ENCODE results near the gene MOBP. TPM values are rescaled to one million over a fixed set of nuclear protein-coding genes. Genes with fewer than 3 reads are reported as not detected.
"Not testable (repeated sequence)": the region's sequence is repeated elsewhere in the genome, so short reads cannot be mapped to it uniquely, and the experiment has no call there.

The MOBP gene, protein sequence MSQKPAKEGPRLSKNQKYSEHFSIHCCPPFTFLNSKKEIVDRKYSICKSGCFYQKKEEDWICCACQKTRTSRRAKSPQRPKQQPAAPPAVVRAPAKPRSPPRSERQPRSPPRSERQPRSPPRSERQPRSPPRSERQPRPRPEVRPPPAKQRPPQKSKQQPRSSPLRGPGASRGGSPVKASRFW
- total RNA-seq: not detected in 2 replicates

DNA sequence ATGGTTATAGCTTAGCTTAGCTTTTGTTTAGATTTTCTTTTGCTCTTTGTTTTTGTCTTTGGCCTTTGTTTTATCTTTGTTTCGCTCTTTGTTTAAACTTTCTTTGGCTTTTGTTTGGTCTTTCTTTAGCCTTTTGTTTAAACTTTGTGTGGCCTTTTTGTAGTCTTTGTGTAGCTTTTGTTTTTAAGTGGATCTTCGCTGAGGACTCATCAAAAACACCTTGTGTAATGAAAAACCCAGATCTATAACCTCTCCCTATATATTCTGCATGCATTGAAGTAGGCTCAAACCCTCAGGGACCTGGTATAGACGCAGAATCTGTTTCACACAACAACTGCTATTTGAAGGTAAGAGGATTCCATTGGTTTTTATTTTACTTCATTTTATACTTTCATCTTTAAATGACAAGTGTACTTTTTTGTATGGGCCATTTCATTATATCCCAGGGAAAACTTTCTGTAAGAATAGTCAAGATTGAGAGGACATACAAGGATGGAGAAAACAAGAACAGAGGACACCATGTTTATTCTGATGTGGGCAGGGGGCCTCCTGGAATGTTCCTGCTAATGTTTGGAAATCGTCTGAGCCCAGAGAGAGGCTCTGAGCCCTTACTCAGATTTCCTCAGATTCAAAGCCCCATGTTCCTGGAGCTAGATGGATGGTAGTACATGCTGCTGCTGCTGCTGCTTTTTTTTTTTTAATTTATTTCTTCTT lies at the start of gene MOBP:
Gene MOBP (plus strand): TSS at position 287 of the 714 bp plus-strand sequence. CDS start 34,390 bp downstream, outside the sequence.
- DNase-seq (ENCODE audit: low read depth): no peak
- H3K4me3 ChIP-seq (ENCODE audit: low read depth, low read length): no peak within 1 kb of the TSS
- TF ChIP-seq, protein P1, sequence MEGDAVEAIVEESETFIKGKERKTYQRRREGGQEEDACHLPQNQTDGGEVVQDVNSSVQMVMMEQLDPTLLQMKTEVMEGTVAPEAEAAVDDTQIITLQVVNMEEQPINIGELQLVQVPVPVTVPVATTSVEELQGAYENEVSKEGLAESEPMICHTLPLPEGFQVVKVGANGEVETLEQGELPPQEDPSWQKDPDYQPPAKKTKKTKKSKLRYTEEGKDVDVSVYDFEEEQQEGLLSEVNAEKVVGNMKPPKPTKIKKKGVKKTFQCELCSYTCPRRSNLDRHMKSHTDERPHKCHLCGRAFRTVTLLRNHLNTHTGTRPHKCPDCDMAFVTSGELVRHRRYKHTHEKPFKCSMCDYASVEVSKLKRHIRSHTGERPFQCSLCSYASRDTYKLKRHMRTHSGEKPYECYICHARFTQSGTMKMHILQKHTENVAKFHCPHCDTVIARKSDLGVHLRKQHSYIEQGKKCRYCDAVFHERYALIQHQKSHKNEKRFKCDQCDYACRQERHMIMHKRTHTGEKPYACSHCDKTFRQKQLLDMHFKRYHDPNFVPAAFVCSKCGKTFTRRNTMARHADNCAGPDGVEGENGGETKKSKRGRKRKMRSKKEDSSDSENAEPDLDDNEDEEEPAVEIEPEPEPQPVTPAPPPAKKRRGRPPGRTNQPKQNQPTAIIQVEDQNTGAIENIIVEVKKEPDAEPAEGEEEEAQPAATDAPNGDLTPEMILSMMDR (IDR thresholded peaks at IDR 0.05; ENCODE audit: insufficient read depth, low read depth, low read length): no peak

DNA sequence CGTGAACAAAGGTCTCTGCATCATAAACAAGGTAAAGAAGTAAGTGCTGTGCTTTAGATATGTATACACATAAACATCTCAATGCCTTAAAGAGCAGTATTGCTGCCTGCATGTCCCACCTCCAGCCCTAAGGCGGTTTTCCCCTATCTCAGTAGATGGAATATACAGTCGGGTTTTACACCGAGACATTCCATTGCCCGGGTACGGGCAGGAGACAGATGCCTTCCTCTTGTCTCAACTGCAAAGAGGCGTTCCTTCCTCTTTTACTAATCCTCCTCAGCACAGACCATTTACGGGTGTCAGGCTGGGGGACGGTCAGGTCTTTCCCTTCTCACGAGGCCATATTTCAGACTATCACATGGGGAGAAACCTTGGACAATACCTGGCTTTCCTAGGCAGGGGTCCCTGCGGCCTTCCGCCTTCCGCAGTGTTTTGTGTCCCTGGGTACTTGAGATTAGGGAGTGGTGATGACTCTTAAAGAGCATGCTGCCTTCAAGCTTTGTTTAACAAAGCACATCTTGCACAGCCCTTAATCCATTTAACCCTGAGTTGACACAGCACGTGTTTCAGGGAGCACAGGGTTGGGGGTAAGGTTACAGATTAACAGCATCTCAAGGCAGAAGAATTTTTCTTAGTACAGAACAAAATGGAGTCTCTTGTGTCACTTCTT lies 48.8 kb upstream of the MOBP start:
- DNase-seq (ENCODE audit: low read depth); H3K4me3 ChIP-seq (ENCODE audit: low read depth, low read length): not testable (repeated sequence)

DNA sequence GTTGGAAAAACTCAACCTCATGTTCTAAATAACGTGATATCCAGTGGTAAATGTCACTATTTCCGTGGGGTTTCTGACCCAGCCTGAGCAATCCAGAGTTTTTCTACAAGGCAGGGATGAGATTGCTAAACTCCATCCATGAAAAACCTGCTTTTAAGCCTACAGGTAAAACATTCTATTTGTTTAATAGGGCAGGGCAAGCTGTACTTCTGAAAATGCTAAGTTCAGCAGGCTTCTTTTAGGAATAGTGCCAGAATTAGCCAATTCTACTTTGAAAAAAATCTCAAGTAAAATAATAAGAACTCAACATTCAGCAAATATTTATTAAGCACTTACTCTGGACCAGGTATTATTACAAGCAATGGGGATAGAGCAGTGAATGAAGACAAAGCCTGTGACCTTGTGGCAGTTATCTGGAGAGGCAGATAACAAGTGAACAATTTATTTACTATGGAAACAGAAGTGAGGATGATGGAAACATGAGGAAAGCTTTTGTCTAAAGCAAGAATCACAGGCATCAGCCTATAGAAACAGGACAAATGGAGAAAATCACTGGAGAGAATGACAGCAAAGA lies 47.7 kb upstream of the MOBP start:
- no peak overlapping the region for H3K4me3 ChIP-seq (ENCODE audit: low read depth, low read length)
- DNase-seq (ENCODE audit: low read depth): no peak
- TF ChIP-seq, protein P1 (IDR thresholded peaks at IDR 0.05; ENCODE audit: insufficient read depth, low read depth, low read length): no peak

DNA sequence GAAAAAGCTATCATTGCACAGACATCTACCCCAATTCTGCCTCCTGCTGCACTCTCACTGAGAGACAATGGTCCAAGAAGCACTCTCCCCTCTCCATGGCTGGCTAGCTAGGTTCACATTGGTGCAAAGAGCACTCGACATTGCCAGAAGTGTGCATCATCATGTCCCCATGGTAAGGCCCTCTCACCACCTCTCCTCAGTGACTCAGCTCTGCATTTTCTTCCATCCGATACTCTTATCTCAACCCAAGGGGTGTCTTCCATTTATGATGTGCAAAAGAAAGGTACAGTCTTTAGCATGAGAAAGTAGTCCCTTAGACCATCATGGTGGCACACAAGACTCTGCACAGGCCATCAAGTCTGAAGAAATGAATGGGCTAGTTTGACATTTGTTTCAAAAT lies 46.9 kb upstream of the MOBP start:
- H3K4me3 ChIP-seq (ENCODE audit: low read depth, low read length): no peak overlapping the region
- no peak for DNase-seq (ENCODE audit: low read depth)
- TF ChIP-seq, protein P1 (IDR thresholded peaks at IDR 0.05; ENCODE audit: insufficient read depth, low read depth, low read length): no peak

DNA sequence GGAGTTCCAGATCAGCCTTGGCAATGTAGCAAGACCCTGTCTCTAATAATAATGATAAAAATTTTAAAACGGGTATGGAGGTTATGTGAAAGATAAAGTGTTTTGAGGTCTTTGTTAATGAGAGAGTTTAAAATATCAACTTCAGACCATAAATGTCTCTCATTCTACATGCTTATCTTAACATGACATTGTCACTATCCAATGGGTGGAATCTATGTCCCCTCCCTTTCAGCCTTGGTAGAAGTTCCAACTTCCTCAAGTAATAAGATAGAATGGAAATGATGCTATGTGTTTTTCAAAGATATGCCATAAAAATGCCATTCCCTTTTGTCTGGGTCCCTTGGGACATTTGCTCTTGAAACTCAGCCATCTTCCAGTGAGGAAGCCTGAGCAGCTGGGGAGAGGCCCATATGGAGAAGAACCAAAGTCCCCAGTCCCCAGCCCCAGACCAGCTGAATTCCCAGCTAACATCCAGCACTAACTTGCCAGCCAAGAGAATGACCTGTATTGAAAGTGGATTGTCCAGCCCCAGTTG lies 44.0 kb upstream of the MOBP start:
- H3K4me3 ChIP-seq (ENCODE audit: low read depth, low read length): no peak overlapping the region
- DNase-seq (ENCODE audit: low read depth): no peak
- TF ChIP-seq, protein P1 (IDR thresholded peaks at IDR 0.05; ENCODE audit: insufficient read depth, low read depth, low read length): no peak

DNA sequence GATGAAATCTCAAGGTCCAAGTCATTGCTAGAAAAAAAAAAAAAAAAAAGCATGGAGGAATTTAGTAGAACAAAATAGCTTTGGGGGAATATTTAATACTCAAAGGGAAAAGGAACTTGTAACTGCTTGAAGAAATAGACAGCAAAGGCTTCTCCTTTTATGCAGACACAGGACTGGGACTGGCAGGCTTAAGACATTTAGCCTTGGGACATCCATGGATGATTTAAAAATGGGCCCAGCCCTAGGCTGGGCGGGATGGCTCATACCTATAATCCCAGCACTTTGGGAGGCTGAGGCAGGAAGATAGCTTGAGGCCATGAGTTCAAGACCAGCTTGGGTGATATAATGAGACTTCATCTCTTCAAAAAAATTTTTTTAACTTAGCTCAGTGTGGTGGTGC lies 41.2 kb upstream of the MOBP start:
- H3K4me3 ChIP-seq (ENCODE audit: low read depth, low read length): no peak overlapping the region
- DNase-seq (ENCODE audit: low read depth): no peak
- TF ChIP-seq, protein P1 (IDR thresholded peaks at IDR 0.05; ENCODE audit: insufficient read depth, low read depth, low read length): no peak

DNA sequence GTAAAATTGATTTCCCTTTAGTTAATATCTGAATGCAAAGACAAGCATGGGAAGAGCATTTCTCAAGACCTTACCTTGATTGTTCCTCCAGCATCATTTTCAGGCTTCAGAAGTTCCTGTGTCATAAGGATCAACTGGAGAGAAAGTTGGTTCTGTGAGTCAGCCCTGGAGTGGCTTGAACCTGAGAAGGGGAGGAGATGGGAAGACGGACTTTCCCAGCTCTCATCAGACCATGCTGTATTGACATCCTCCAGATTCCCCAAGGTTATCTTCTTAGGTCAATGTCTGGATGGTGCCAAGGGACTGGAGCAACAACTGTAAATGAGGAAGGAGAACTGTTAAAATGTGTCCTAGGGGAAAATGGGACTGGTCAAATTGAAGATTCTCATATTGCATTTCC lies 40.0 kb upstream of the MOBP start:
- DNase-seq (ENCODE audit: low read depth): peak; percentile 10
- no peak overlapping the region for H3K4me3 ChIP-seq (ENCODE audit: low read depth, low read length)
- TF ChIP-seq, protein P1 (IDR thresholded peaks at IDR 0.05; ENCODE audit: insufficient read depth, low read depth, low read length): no peak
